Measurements from ENCODE around the gene CNOT6.
"Not testable (repeated sequence)": the region's sequence is repeated elsewhere in the genome, so short reads cannot be mapped to it uniquely, and the experiment has no call there.

The CNOT6 gene

GRCh38 chr5:180470966-180471582 lies 23.1 kb upstream of the CNOT6 start:
- no peak for DNase-seq (ENCODE audit: low read depth, low spot score)

- no peak for DNase-seq (ENCODE audit: low read depth, low spot score)
These were observed 22.3 kb upstream of the CNOT6 start for GRCh38 chr5:180471866-180472265.

GRCh38 chr5:180472269-180472668 lies 21.9 kb upstream of the CNOT6 start:
- no peak for DNase-seq (ENCODE audit: low read depth, low spot score)

GRCh38 chr5:180473386-180473785 lies 20.8 kb upstream of the CNOT6 start:
- not testable (repeated sequence) for DNase-seq (ENCODE audit: low read depth, low spot score)

GRCh38 chr5:180474569-180474968 lies 19.6 kb upstream of the CNOT6 start:
- no peak for DNase-seq (ENCODE audit: low read depth, low spot score)

- DNase-seq (ENCODE audit: low read depth, low spot score): not testable (repeated sequence)
These were observed 18.1 kb upstream of the CNOT6 start for GRCh38 chr5:180475969-180476524.

GRCh38 chr5:180484813-180485212 lies 9.4 kb upstream of the CNOT6 start:
- DNase-seq (ENCODE audit: low read depth, low spot score): no peak

GRCh38 chr5:180486636-180487149 lies 7.5 kb upstream of the CNOT6 start:
- no peak for DNase-seq (ENCODE audit: low read depth, low spot score)

- DNase-seq (ENCODE audit: low read depth, low spot score): no peak
These were observed 6.6 kb upstream of the CNOT6 start for GRCh38 chr5:180487556-180487955.

- no peak for DNase-seq (ENCODE audit: low read depth, low spot score)
These were observed 2.7 kb upstream of the CNOT6 start for GRCh38 chr5:180491496-180491895.

- no peak for DNase-seq (ENCODE audit: low read depth, low spot score)
These were observed 1.8 kb upstream of the CNOT6 start for GRCh38 chr5:180492226-180492903.

GRCh38 chr5:180494510-180495181 lies 467 bp downstream of the CNOT6 start:
- DNase-seq (ENCODE audit: low read depth, low spot score): no peak

GRCh38 chr5:180495292-180495691 lies 1.1 kb downstream of the CNOT6 start:
- no peak for DNase-seq (ENCODE audit: low read depth, low spot score)

GRCh38 chr5:180495991-180496741 lies 2.0 kb downstream of the CNOT6 start:
- no peak for DNase-seq (ENCODE audit: low read depth, low spot score)

GRCh38 chr5:180496806-180497205 lies 2.6 kb downstream of the CNOT6 start:
- not testable (repeated sequence) for DNase-seq (ENCODE audit: low read depth, low spot score)

- not testable (repeated sequence) for DNase-seq (ENCODE audit: low read depth, low spot score)
These were observed 3.7 kb downstream of the CNOT6 start for GRCh38 chr5:180497865-180498264.

- no peak for DNase-seq (ENCODE audit: low read depth, low spot score)
These were observed 4.2 kb downstream of the CNOT6 start for GRCh38 chr5:180498378-180498777.

GRCh38 chr5:180499684-180500083 lies 5.5 kb downstream of the CNOT6 start:
- DNase-seq (ENCODE audit: low read depth, low spot score): no peak

- not testable (repeated sequence) for DNase-seq (ENCODE audit: low read depth, low spot score)
These were observed 6.1 kb downstream of the CNOT6 start for GRCh38 chr5:180500300-180500699.

- DNase-seq (ENCODE audit: low read depth, low spot score): no peak
These were observed 13.5 kb downstream of the CNOT6 start for GRCh38 chr5:180507661-180508060.

- DNase-seq (ENCODE audit: low read depth, low spot score): no peak
These were observed 21.1 kb downstream of the CNOT6 start for GRCh38 chr5:180515294-180515693.

- not testable (repeated sequence) for DNase-seq (ENCODE audit: low read depth, low spot score)
These were observed 21.8 kb downstream of the CNOT6 start for GRCh38 chr5:180515974-180516373.

Measured in brain pericyte (primary cell).